Epithelial cell of esophagus (primary cell): ENCODE measurements around the gene IL1RL2.
A peak's percentile ranks its signal among the peaks of the same experiment; 100 is the strongest.

Source experiments
- DNase-seq: peaks from one replicate; pipeline ENCODE4 v3.0.0; 2010; ENCODE audit warnings: low read depth
- H3K4me3 ChIP-seq: 2 replicates; pipeline ENCODE4 v1.5.1; 2011; ENCODE audit warnings: mild to moderate bottlenecking, low read length, control low read depth
- CTCF ChIP-seq: IDR thresholded peaks from 2 replicates; pipeline ENCODE4 v1.5.1; 2011; ENCODE audit warnings: low read depth, mild to moderate bottlenecking, low read length, control low read depth, inconsistent platforms; ENCODE audit not compliant: insufficient read depth; ENCODE audit errors: missing control alignments

IL1RL2 gene

GRCh38 chr2:102147935-102148334, 38.9 kb upstream of the IL1RL2 start:
- DNase-seq, result no peak
- no peak for TF ChIP-seq CTCF

GRCh38 chr2:102149243-102149642, 37.6 kb upstream of the IL1RL2 start:
- H3K4me3 ChIP-seq, result no peak overlapping the region
- DNase-seq, result no peak
- TF ChIP-seq CTCF, result no peak

More at GRCh38 chr2:102147935-102148334, 38.9 kb upstream of the IL1RL2 start:
- no peak overlapping the region for H3K4me3 ChIP-seq

DNA sequence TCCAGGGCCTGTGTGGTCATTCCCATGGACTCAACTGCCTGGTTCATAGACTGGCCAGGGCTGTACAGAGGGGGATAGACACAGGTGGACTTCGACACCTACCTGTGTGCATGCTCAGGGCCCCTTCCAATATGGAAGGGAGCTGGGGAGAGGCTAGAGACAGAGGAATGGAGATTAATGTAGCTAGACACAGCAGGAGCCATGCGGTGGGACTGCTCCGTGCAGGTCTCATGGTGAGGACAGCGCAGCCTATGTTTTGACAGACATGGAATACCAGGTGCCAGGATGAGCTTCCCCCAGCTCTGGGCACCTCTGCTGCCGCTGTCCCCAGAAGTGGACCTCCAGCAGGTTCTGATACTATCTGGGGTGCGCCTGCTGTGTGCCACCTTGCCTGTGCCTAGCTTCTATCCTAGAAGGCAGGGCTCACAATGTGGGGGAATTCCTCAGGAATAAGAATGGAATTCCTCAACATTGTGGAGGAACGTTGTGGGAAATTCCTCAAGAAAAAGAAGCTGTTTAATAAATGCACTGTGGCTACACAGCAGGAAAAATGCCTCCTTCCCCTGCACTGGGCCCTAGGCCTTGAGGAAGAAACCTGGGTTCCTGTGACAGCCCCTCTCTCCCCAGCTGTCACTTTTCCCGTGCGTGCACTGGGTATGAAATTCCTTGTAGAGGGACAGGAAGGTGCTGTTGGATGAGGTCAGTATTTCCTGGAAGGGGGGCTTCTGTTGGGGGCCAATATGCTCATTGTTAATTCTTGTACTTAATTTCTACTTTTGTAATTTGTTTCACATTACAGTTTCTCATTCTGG, 37.0 kb upstream of the IL1RL2 start:
- TF ChIP-seq CTCF, result no peak
- no peak overlapping the region for H3K4me3 ChIP-seq
- DNase-seq, result no peak

- TF ChIP-seq CTCF, result no peak
- no peak overlapping the region for H3K4me3 ChIP-seq
- no peak for DNase-seq
Observed at GRCh38 chr2:102154364-102154763, 32.5 kb upstream of the IL1RL2 start.

DNA sequence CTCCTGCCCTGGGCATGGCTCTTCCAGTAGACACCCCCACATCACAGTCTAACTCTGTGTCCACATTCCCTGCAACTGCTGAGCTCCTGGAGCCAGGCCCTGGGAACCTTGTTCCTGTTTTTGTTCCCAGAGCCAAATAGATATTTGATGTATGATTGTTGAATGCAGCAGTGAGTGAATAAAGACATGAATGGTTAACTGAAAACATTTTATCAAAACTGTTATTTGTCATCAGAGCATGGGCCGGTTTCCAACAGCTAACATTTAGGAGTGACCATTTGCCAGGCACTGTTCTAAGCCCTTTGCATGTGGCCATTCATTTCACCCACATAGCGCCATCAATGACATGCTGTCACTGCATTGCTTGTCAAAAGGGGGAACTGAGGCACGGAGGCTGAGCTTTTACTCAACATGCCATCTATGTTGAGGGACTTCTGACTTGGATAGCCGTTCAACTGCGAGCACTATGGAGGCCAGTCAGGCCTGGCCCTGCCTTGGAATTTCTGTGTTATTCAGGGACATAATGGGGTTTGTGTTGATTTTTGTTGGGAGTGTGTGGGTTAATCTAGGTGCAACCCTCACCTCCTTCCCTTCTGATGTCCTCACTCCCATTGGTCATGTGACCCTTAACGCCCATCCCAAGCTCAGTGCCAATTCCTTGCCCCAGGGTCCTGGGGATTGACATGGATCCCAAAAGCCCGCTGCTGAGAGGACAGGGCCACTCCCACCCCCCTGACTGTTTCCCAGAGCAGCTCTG, 31.7 kb upstream of the IL1RL2 start:
- DNase-seq, result no peak
- H3K4me3 ChIP-seq, result no peak overlapping the region
- no peak for TF ChIP-seq CTCF

GRCh38 chr2:102155703-102156515, 30.9 kb upstream of the IL1RL2 start:
- no peak overlapping the region for H3K4me3 ChIP-seq
- DNase-seq, result peak; percentile 92
- no peak for TF ChIP-seq CTCF
